HepG2 (cell line): Measurements from ENCODE around the gene ANAPC16.

Experiments
- CHD4 ChIP-seq: fragments of 200-600 bp; sonication (generic); IDR thresholded peaks from 2 replicates; pipeline ENCODE4 v1.7.0; 2017; ENCODE audit warnings: mild to moderate bottlenecking, low read length, borderline replicate concordance
- CTCF ChIP-seq: sonication (generic); formaldehyde crosslinking; IDR thresholded peaks from 2 replicates; pipeline ENCODE4 v1.5.0; 2020; ENCODE audit warnings: mild to moderate bottlenecking, missing genetic modification reagents, moderate library complexity
- PATZ1 ChIP-seq: sonication (generic); formaldehyde crosslinking; IDR thresholded peaks from 2 replicates; pipeline ENCODE4 v1.4.0; 2020; ENCODE audit warnings: missing genetic modification reagents

- TF ChIP-seq PATZ1 (CRISPR knock-in tag), result no peak
- no peak for TF ChIP-seq CTCF (CRISPR knock-in tag)
- no peak for TF ChIP-seq CHD4
Observed at GRCh38 chr10:72277996-72278667, 62.3 kb downstream of the ANAPC16 start.
